ENCODE data around the gene CIRBP.

- TF ChIP-seq ZNF24 (IDR thresholded peaks at IDR 0.05) (no peak), ZNF746 (CRISPR knock-in tag; IDR thresholded peaks at IDR 0.05) (peak; percentile 92), MXD1 (CRISPR knock-in tag; IDR thresholded peaks at IDR 0.05) (peak; percentile 84), MXI1 (IDR thresholded peaks at IDR 0.05; ENCODE audit: borderline replicate concordance, low read depth, low read length) (peak; percentile 62; the same call in 1 of the 3 replicates)
Observed at GRCh38 chr19:1266129-1266915, 2.8 kb upstream of the CIRBP start.

Measured in HepG2 (cell line).